Astrocyte (in vitro differentiated cells and primary cell): Measurements from ENCODE around the gene ZBTB7A. TPM values are rescaled to one million over a fixed set of nuclear protein-coding genes. Genes with fewer than 3 reads are reported as not detected.
"Not testable (repeated sequence)": the region's sequence is repeated elsewhere in the genome, so short reads cannot be mapped to it uniquely, and the experiment has no call there.

Experiments used
- DNase-seq: peaks from one replicate; pipeline ENCODE4 v3.0.0-alpha.2; 2010; ENCODE audit warnings: low read depth
- FAIRE-seq: peaks from 2 replicates; lab custom pipeline; 2011; peaks lifted over from hg19 to GRCh38; lab: Jason Lieb, UNC
- H2AFZ ChIP-seq: 2 replicates; pipeline ENCODE4 v1.6.0; 2012; ENCODE audit warnings: low read depth, low read length, inconsistent platforms
- H3K27ac ChIP-seq: 2 replicates; pipeline ENCODE4 v1.5.1; 2011; ENCODE audit warnings: low read depth, low read length, inconsistent platforms
- H3K27me3 ChIP-seq: 2 replicates; pipeline ENCODE4 v1.6.0; 2011; ENCODE audit warnings: low read length, inconsistent platforms; ENCODE audit not compliant: insufficient read depth
- H3K36me3 ChIP-seq: 2 replicates; pipeline ENCODE4 v1.5.1; 2011; ENCODE audit warnings: low read length, inconsistent platforms; ENCODE audit not compliant: insufficient read depth
- H3K4me1 ChIP-seq: 2 replicates; pipeline ENCODE4 v1.5.1; 2011; ENCODE audit warnings: low read length, inconsistent platforms; ENCODE audit not compliant: insufficient read depth
- H3K4me2 ChIP-seq: 2 replicates; pipeline ENCODE4 v1.6.0; 2012; ENCODE audit warnings: low read length, inconsistent platforms
- H3K4me3 ChIP-seq: 2 replicates; pipeline ENCODE4 v1.5.1; 2011; ENCODE audit warnings: low read depth, mild to moderate bottlenecking, low read length, inconsistent platforms; ENCODE audit not compliant: insufficient read depth
- H3K79me2 ChIP-seq: 2 replicates; pipeline ENCODE4 v1.6.0; 2012; ENCODE audit warnings: mild to moderate bottlenecking, low read length, inconsistent platforms; ENCODE audit not compliant: insufficient read depth
- H3K9ac ChIP-seq: 2 replicates; pipeline ENCODE4 v1.6.0; 2012; ENCODE audit warnings: mild to moderate bottlenecking, low read length, inconsistent platforms
- H3K9me3 ChIP-seq: 2 replicates; pipeline ENCODE4 v1.5.1; 2012; ENCODE audit warnings: low read depth, mild to moderate bottlenecking, low read length, inconsistent platforms; ENCODE audit not compliant: insufficient read depth
- H4K20me1 ChIP-seq: 2 replicates; pipeline ENCODE4 v1.6.0; 2012; ENCODE audit warnings: low read length, inconsistent platforms; ENCODE audit not compliant: insufficient read depth
- H3K27ac Mint-ChIP-seq: one replicate; pipeline ENCODE4 v1.8.0; 2021; ENCODE audit warnings: mild to moderate bottlenecking, mixed read lengths; ENCODE audit not compliant: unreplicated experiment
- H3K27me3 Mint-ChIP-seq: one replicate; pipeline ENCODE4 v1.8.0; 2021; ENCODE audit warnings: low read depth, mixed read lengths; ENCODE audit not compliant: unreplicated experiment
- H3K36me3 Mint-ChIP-seq: one replicate; pipeline ENCODE4 v1.8.0; 2021; ENCODE audit warnings: low read depth, mixed read lengths; ENCODE audit not compliant: unreplicated experiment
- H3K4me1 Mint-ChIP-seq: one replicate; pipeline ENCODE4 v1.8.0; 2021; ENCODE audit warnings: low read depth, mixed read lengths; ENCODE audit not compliant: unreplicated experiment
- H3K4me3 Mint-ChIP-seq: one replicate; pipeline ENCODE4 v1.8.0; 2021; ENCODE audit warnings: mild to moderate bottlenecking, moderate library complexity, mixed read lengths; ENCODE audit not compliant: unreplicated experiment
- H3K9me3 Mint-ChIP-seq: one replicate; pipeline ENCODE4 v1.8.0; 2021; ENCODE audit warnings: mild to moderate bottlenecking, mixed read lengths; ENCODE audit not compliant: unreplicated experiment
- CTCF ChIP-seq: IDR thresholded peaks from 2 replicates; pipeline ENCODE4 v1.5.1; 2011; ENCODE audit warnings: low read depth, mild to moderate bottlenecking, inconsistent platforms, low read length, moderate library complexity; ENCODE audit not compliant: insufficient read depth
- EZH2 ChIP-seq: IDR thresholded peaks from 2 replicates; pipeline ENCODE4 v1.6.1; 2012; ENCODE audit warnings: mild to moderate bottlenecking, low read length, inconsistent platforms; ENCODE audit not compliant: insufficient read depth
- total RNA-seq: library from RNA; stranded (reverse); gene quantifications from 2 replicates; pipeline ENCODE4 v1.2.1, GENCODE V29; 2021

Gene ZBTB7A
- total RNA-seq, 1 donor from 2014 or later = 24.3 TPM

GRCh38 chr19:3998667-3999412, 67.9 kb downstream of the ZBTB7A start:
- H3K9me3 Mint-ChIP-seq, H3K27me3 ChIP-seq, H3K4me3 Mint-ChIP-seq, H2AFZ ChIP-seq, H3K4me1 ChIP-seq, H3K9ac ChIP-seq, H3K27me3 Mint-ChIP-seq, H3K79me2 ChIP-seq, DNase-seq, H3K27ac Mint-ChIP-seq, H3K9me3 ChIP-seq, FAIRE-seq, H3K4me3 ChIP-seq, H4K20me1 ChIP-seq, H3K27ac ChIP-seq, H3K4me2 ChIP-seq, H3K36me3 ChIP-seq, H3K4me1 Mint-ChIP-seq, H3K36me3 Mint-ChIP-seq: not testable (repeated sequence)

DNA sequence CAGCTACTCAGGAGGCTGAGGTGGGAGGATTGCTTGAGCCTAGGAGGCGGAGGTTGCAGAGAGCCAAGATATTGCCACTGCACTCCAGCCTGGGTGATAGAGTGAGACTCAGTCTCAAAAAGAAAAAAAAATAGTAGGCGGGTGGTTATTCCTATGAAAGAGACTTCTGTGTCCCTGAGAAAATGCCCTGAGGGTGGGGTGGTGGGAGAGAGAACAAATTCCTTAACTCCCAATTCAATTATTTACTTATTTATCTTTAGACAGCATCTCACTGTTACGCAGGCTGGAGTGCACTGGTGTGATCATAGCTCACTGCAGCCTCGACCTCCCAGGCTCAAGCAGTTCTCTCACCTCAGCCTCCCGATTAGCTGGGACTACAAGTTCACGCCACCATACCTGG, 71.1 kb downstream of the ZBTB7A start:
- Histone ChIP-seq H3K27me3 (no peaks in the 10 kb centered on the region), H4K20me1 (no peaks in the 10 kb centered on the region), H3K9ac (no peak overlapping the region), H3K4me2 (no peak overlapping the region), H3K79me2 (no peaks in the 10 kb centered on the region), H3K4me1 (no peaks in the 10 kb centered on the region), H3K27ac (no peak overlapping the region), H3K36me3 (no peaks in the 10 kb centered on the region), H3K4me3 (no peak overlapping the region), H2AFZ (no peak overlapping the region), H3K9me3 (no peaks in the 10 kb centered on the region)
- Mint-ChIP-seq H3K27me3 (no peaks in the 10 kb centered on the region), H3K36me3 (no peaks in the 10 kb centered on the region), H3K4me3 (no peak overlapping the region), H3K4me1 (no peaks in the 10 kb centered on the region), H3K9me3 (no peaks in the 10 kb centered on the region), H3K27ac (no peak overlapping the region)
- FAIRE-seq (no peak), DNase-seq (no peak)
- TF ChIP-seq CTCF (no peak), EZH2 (no peak)

Other genes starting within 250 kb of the ZBTB7A start
- 2.0 and 2.1 TPM in 2 replicates for gene ZFR2, start 197.9 kb downstream of the ZBTB7A start, total RNA-seq
- gene ATCAY, start 186.2 kb downstream of the ZBTB7A start, total RNA-seq = 4.5 and 6.5 TPM in 2 replicates
- 0.73 TPM in 1 of 2 replicates, not detected in the other for gene NMRK2, start 133.8 kb downstream of the ZBTB7A start, total RNA-seq
- 242 and 264 TPM in 2 replicates for gene DAPK3, start 95.8 kb downstream of the ZBTB7A start, total RNA-seq
- 2,578 and 2,739 TPM in 2 replicates for gene EEF2, start 81.4 kb downstream of the ZBTB7A start, total RNA-seq
- gene PIAS4, start 59.2 kb downstream of the ZBTB7A start, total RNA-seq = 26.0 and 26.4 TPM in 2 replicates
- gene MAP2K2, start 57.2 kb upstream of the ZBTB7A start, total RNA-seq = 184 and 190 TPM in 2 replicates
- not detected in 2 replicates for gene CREB3L3, start 86.7 kb upstream of the ZBTB7A start, total RNA-seq
- 26.0 and 29.2 TPM in 2 replicates for gene SIRT6, start 115.7 kb upstream of the ZBTB7A start, total RNA-seq
- gene ANKRD24, start 115.8 kb upstream of the ZBTB7A start, total RNA-seq = 0.73 and 1.4 TPM in 2 replicates
- gene EBI3, start 162.6 kb upstream of the ZBTB7A start, total RNA-seq = 5.4 and 5.5 TPM in 2 replicates
- 12.5 and 14.0 TPM in 2 replicates for gene YJU2, start 180.2 kb upstream of the ZBTB7A start, total RNA-seq
- gene SHD, start 212.4 kb upstream of the ZBTB7A start, total RNA-seq = 0.62 and 0.79 TPM in 2 replicates
- gene TMIGD2, start 235.5 kb upstream of the ZBTB7A start, total RNA-seq = not detected in 2 replicates
- 15.0 and 15.1 TPM in 2 replicates for gene FSD1, start 237.7 kb upstream of the ZBTB7A start, total RNA-seq